Ectodermal cell (in vitro differentiated cells): ENCODE measurements around the gene ANXA6.

Experiments used
- H3K27ac ChIP-seq: 2 replicates; pipeline ENCODE4 v1.7.0; 2013; ENCODE audit warnings: mild to moderate bottlenecking, low read depth, low read length; ENCODE audit not compliant: insufficient read depth, poor library complexity, severe bottlenecking
- H3K27me3 ChIP-seq: 2 replicates; pipeline ENCODE4 v1.7.0; 2013; ENCODE audit warnings: mild to moderate bottlenecking, low read length; ENCODE audit not compliant: insufficient read depth, control insufficient read depth, poor library complexity, severe bottlenecking
- H3K36me3 ChIP-seq: one replicate; pipeline ENCODE4 v1.7.0; 2013; ENCODE audit warnings: low read length; ENCODE audit not compliant: control insufficient read depth, insufficient read depth
- H3K4me1 ChIP-seq: one replicate; pipeline ENCODE4 v1.7.0; 2013; ENCODE audit warnings: low read length; ENCODE audit not compliant: control insufficient read depth, insufficient read depth
- H3K4me3 ChIP-seq: 2 replicates; pipeline ENCODE4 v1.7.0; 2013; ENCODE audit warnings: low read depth, low read length, control low read depth; ENCODE audit not compliant: insufficient read depth
- H3K9me3 ChIP-seq: 2 replicates; pipeline ENCODE4 v1.7.0; 2013; ENCODE audit warnings: mild to moderate bottlenecking, low read length, moderate library complexity; ENCODE audit not compliant: control insufficient read depth
- WGBS, 2 experiments: methylation state at CpG; one replicate each; pipeline ENCODE4 v1.1.7; 2013; ENCODE audit warnings: missing lambda C conversion rate in 2 of 2; 5-methylcytosine and 5-hydroxymethylcytosine counted together

The ANXA6 gene

GRCh38 chr5:151121665-151122064 is 35.9 kb downstream of the ANXA6 start:
- H3K27ac ChIP-seq: no peak overlapping the region
- H3K4me1 ChIP-seq: peaks cover 3% of the 10 kb centered on the region
- no peaks in the 10 kb centered on the region for H3K27me3 ChIP-seq
- H3K9me3 ChIP-seq: no peaks in the 10 kb centered on the region
- 82 to 91% methylated on average over 5 of the region's 5 CpGs for WGBS, 2 experiments
- H3K4me3 ChIP-seq: no peak overlapping the region
- peaks cover 21% of the 10 kb centered on the region for H3K36me3 ChIP-seq

- no peaks in the 10 kb centered on the region for H3K27me3 ChIP-seq
- no peaks in the 10 kb centered on the region for H3K4me1 ChIP-seq
- no peaks in the 10 kb centered on the region for H3K9me3 ChIP-seq
- peaks cover 21% of the 10 kb centered on the region for H3K36me3 ChIP-seq
- H3K4me3 ChIP-seq: no peak overlapping the region
- H3K27ac ChIP-seq: no peak overlapping the region
- 98% methylated on average over 2 of the region's 2 CpGs for WGBS, 2 experiments
Measured at GRCh38 chr5:151121095-151121494, 36.5 kb downstream of the ANXA6 start.

GRCh38 chr5:151118913-151119575 is 38.5 kb downstream of the ANXA6 start:
- peaks cover 21% of the 10 kb centered on the region for H3K36me3 ChIP-seq
- 88 to 94% methylated on average over 7 of the region's 7 CpGs for WGBS, 2 experiments
- no peaks in the 10 kb centered on the region for H3K4me1 ChIP-seq
- H3K9me3 ChIP-seq: no peaks in the 10 kb centered on the region
- H3K27ac ChIP-seq: no peak overlapping the region
- no peaks in the 10 kb centered on the region for H3K27me3 ChIP-seq
- H3K4me3 ChIP-seq: no peak overlapping the region

GRCh38 chr5:151115272-151115905 is 42.2 kb downstream of the ANXA6 start:
- Histone ChIP-seq H3K27ac (no peak overlapping the region), H3K9me3 (no peaks in the 10 kb centered on the region), H3K36me3 (peaks cover 7% of the 10 kb centered on the region), H3K4me3 (no peak overlapping the region), H3K4me1 (no peaks in the 10 kb centered on the region), H3K27me3 (no peaks in the 10 kb centered on the region)
- WGBS, 2 experiments: 22 to 24% methylated on average over 7 of the region's 7 CpGs

- no peak overlapping the region for H3K27ac ChIP-seq
- H3K4me3 ChIP-seq: no peak overlapping the region
- no peaks in the 10 kb centered on the region for H3K27me3 ChIP-seq
- 64 to 65% methylated on average over 3 of the region's 3 CpGs for WGBS, 2 experiments
- no peaks in the 10 kb centered on the region for H3K9me3 ChIP-seq
- H3K36me3 ChIP-seq: no peaks in the 10 kb centered on the region
- no peaks in the 10 kb centered on the region for H3K4me1 ChIP-seq
Measured at GRCh38 chr5:151113651-151114050, 43.9 kb downstream of the ANXA6 start.

- Histone ChIP-seq H3K27me3 (no peaks in the 10 kb centered on the region), H3K36me3 (no peaks in the 10 kb centered on the region), H3K9me3 (no peaks in the 10 kb centered on the region), H3K4me3 (no peak overlapping the region), H3K27ac (no peak overlapping the region), H3K4me1 (no peaks in the 10 kb centered on the region)
- WGBS, 2 experiments: 99% methylated on average over 3 of the region's 3 CpGs
Measured at GRCh38 chr5:151110992-151111391, 46.6 kb downstream of the ANXA6 start.

- H3K4me3 ChIP-seq: no peak overlapping the region
- no peak overlapping the region for H3K27ac ChIP-seq
- H3K27me3 ChIP-seq: no peaks in the 10 kb centered on the region
- no peaks in the 10 kb centered on the region for H3K4me1 ChIP-seq
- H3K9me3 ChIP-seq: no peaks in the 10 kb centered on the region
- WGBS, 2 experiments: 92 to 94% methylated on average over 11 of the region's 11 CpGs
- H3K36me3 ChIP-seq: no peaks in the 10 kb centered on the region
Measured at GRCh38 chr5:151110122-151110681, 47.4 kb downstream of the ANXA6 start.

- 95% methylated on average over 8 of the region's 8 CpGs for WGBS, 2 experiments
- Histone ChIP-seq H3K36me3 (no peaks in the 10 kb centered on the region), H3K4me1 (no peaks in the 10 kb centered on the region), H3K4me3 (no peak overlapping the region), H3K27ac (no peak overlapping the region), H3K9me3 (no peaks in the 10 kb centered on the region), H3K27me3 (no peaks in the 10 kb centered on the region)
Measured at GRCh38 chr5:151108566-151108965, 49.0 kb downstream of the ANXA6 start.

- no peaks in the 10 kb centered on the region for H3K27me3 ChIP-seq
- H3K4me3 ChIP-seq: no peak overlapping the region
- H3K9me3 ChIP-seq: no peaks in the 10 kb centered on the region
- no peak overlapping the region for H3K27ac ChIP-seq
- no peaks in the 10 kb centered on the region for H3K4me1 ChIP-seq
- H3K36me3 ChIP-seq: no peaks in the 10 kb centered on the region
- 94 to 96% methylated on average over 10 to 11 of the region's 11 CpGs for WGBS, 2 experiments
Measured at GRCh38 chr5:151107738-151108520, 49.6 kb downstream of the ANXA6 start.

GRCh38 chr5:151107084-151107483 is 50.5 kb downstream of the ANXA6 start:
- Histone ChIP-seq H3K27me3 (no peaks in the 10 kb centered on the region), H3K9me3 (no peaks in the 10 kb centered on the region), H3K27ac (no peak overlapping the region), H3K4me3 (no peak overlapping the region), H3K36me3 (no peaks in the 10 kb centered on the region), H3K4me1 (no peaks in the 10 kb centered on the region)
- 93 to 94% methylated on average over 7 of the region's 7 CpGs for WGBS, 2 experiments
